ENCODE measurements around the gene YPEL3. TPM values are rescaled to one million over a fixed set of nuclear protein-coding genes. Genes with fewer than 3 reads are reported as not detected.

YPEL3 gene
- total RNA-seq, 2 donors from 2014 or later, result 69.2 to 105 TPM

GRCh38 chr16:30078744-30079143 is 17.3 kb downstream of the YPEL3 start:
- DNase-seq (ENCODE audit: low spot score), result no peak
- Histone ChIP-seq H3K36me3 (peaks cover 32% of the 10 kb centered on the region), H3K4me3 (no peak overlapping the region), H3K9me3 (no peaks in the 10 kb centered on the region), H3K4me1 (ENCODE audit: control insufficient read depth in 1 of 2, low read depth in 2 of 2) (peaks cover 12 to 31% of the 10 kb centered on the region in 2 donors), H3K27ac (no peak overlapping the region), H3K27me3 (replicated peaks; ENCODE audit: insufficient read depth) (no peaks in the 10 kb centered on the region)
- TF ChIP-seq CTCF (IDR thresholded peaks at IDR 0.05), result no peak
- ATAC-seq (ENCODE audit: insufficient number of reproducible peaks, low FRiP score, low read depth), result no peak

GRCh38 chr16:30077656-30078055 is 18.4 kb downstream of the YPEL3 start:
- ATAC-seq (ENCODE audit: insufficient number of reproducible peaks, low FRiP score, low read depth) (no peak), DNase-seq (ENCODE audit: low spot score) (no peak)
- Histone ChIP-seq H3K9me3 (no peaks in the 10 kb centered on the region), H3K4me3 (no peak overlapping the region), H3K36me3 (peaks cover 21% of the 10 kb centered on the region), H3K4me1 (ENCODE audit: control insufficient read depth in 1 of 2, low read depth in 2 of 2) (peaks cover 12 to 31% of the 10 kb centered on the region in 2 donors), H3K27ac (no peak overlapping the region), H3K27me3 (replicated peaks; ENCODE audit: insufficient read depth) (no peaks in the 10 kb centered on the region)
- no peak for TF ChIP-seq CTCF (IDR thresholded peaks at IDR 0.05)

GRCh38 chr16:30076276-30076791 is 19.7 kb downstream of the YPEL3 start:
- TF ChIP-seq CTCF (IDR thresholded peaks at IDR 0.05), result no peak
- H3K36me3 ChIP-seq, result peaks cover 24% of the 10 kb centered on the region
- H3K4me1 ChIP-seq (ENCODE audit: control insufficient read depth in 1 of 2, low read depth in 2 of 2), result peaks cover 12 to 31% of the 10 kb centered on the region in 2 donors
- DNase-seq (ENCODE audit: low spot score) (no peak), ATAC-seq (ENCODE audit: insufficient number of reproducible peaks, low FRiP score, low read depth) (peak; percentile 32)
- H3K4me3 ChIP-seq, result peak overlapping the region; percentile 93
- H3K27me3 ChIP-seq (replicated peaks; ENCODE audit: insufficient read depth), result no peaks in the 10 kb centered on the region
- no peaks in the 10 kb centered on the region for H3K9me3 ChIP-seq
- peak overlapping the region; percentile 90 to 92 for H3K27ac ChIP-seq

GRCh38 chr16:30075503-30076275 is 20.3 kb downstream of the YPEL3 start, which contains the start of gene PPP4C:
TSS of gene PPP4C (plus strand) at chr16:30075994. CDS start at chr16:30076378, 384 bp downstream.
- peak; percentile 60 for DNase-seq (ENCODE audit: low spot score)
- peaks cover 24% of the 10 kb centered on the region for H3K36me3 ChIP-seq

More at GRCh38 chr16:30075503-30076275, 20.3 kb downstream of the YPEL3 start, which contains the start of gene PPP4C:
- peak; percentile 76 for ATAC-seq (ENCODE audit: insufficient number of reproducible peaks, low FRiP score, low read depth)
- TF ChIP-seq CTCF (IDR thresholded peaks at IDR 0.05), result no peak
- Histone ChIP-seq H3K9me3 (no peaks in the 10 kb centered on the region), H3K4me1 (ENCODE audit: control insufficient read depth in 1 of 2, low read depth in 2 of 2) (peaks cover 12 to 31% of the 10 kb centered on the region in 2 donors), H3K4me3 (peak within 1 kb of the TSS; percentile 93), H3K27ac (peak within 1 kb of the TSS; percentile 90 to 92), H3K27me3 (replicated peaks; ENCODE audit: insufficient read depth) (no peaks in the 10 kb centered on the region)

All from thoracic aorta (tissue), 2 donors.